PFSK-1 (cell line): ENCODE data around the gene SRGAP3.

Experiments
- FOXP2 ChIP-seq: optimal IDR thresholded peaks from 2 replicates; pipeline ENCODE3; 2011; ENCODE audit warnings: borderline replicate concordance, control low read depth, inconsistent platforms; ENCODE audit not compliant: insufficient read depth; ENCODE audit errors: extremely low read length, extremely low read depth
- POLR2AphosphoS5 ChIP-seq: IDR thresholded peaks from 2 replicates; pipeline ENCODE4 v1.6.1; 2012; ENCODE audit warnings: low read depth, mild to moderate bottlenecking, control low read depth, low read length, moderate library complexity
- SIN3A ChIP-seq: IDR thresholded peaks from 2 replicates; pipeline ENCODE4 v1.6.1; 2012; ENCODE audit warnings: mild to moderate bottlenecking, low read length, moderate library complexity, borderline replicate concordance; ENCODE audit not compliant: insufficient read depth
- TAF1 ChIP-seq: IDR thresholded peaks from 2 replicates; pipeline ENCODE4 v1.6.1; 2012; ENCODE audit warnings: low read length, control low read depth, borderline replicate concordance; ENCODE audit not compliant: insufficient read depth
- TF ChIP-seq, protein P1 (sequence below), 2 experiments: IDR thresholded peaks; 2 replicates each; pipeline versions ENCODE4 v1.6.1 to v1.8.0; 2011 to 2012; ENCODE audit warnings: low read depth in 2 of 2, low read length in 2 of 2, control low read depth in 1 of 2, inconsistent platforms in 1 of 2, mild to moderate bottlenecking in 1 of 2, moderate library complexity in 1 of 2; ENCODE audit not compliant: insufficient read depth in 1 of 2

SRGAP3 gene

DNA sequence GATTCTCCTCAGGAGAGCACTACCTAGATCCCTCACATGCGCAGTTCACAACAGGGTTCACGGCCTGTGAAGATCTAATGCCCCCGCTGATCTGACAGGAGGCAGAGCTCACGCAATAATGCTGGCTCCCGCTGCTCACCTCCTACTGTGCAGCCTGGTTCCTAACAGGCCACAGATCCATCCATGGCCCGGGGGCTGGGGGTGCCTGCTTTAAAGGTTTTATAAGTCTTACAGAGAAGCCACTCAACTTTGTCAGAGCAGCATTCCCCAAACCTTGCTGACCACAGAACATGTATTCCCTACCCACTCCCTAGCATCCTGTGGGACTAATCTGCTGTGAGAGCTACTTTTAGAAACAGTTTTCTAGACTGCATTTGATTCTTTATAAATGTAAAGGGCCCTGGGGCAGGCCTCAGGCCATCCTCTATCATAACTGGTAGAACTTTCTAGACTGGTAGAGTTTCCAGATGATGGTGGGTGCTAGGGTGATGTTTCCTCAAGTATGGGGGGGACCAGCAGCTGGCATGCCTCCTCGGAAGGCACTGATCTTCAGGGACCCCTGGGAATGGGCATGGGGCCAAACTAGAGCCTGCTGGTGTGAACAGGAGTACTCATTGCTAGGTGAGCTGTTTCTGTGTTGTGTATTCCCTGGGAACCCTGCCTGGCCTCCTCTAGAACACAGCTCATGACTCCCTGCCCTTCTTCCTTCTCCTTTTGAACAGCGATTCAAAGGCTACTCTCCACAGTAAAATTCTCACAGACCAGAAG is 260.5 kb downstream of the SRGAP3 start:
- no peak for TF ChIP-seq POLR2AphosphoS5

GRCh38 chr3:8988384-8988655 is 261.1 kb downstream of the SRGAP3 start:
- TF ChIP-seq TAF1: no peak
- TF ChIP-seq SIN3A: no peak
- TF ChIP-seq FOXP2: no peak

DNA sequence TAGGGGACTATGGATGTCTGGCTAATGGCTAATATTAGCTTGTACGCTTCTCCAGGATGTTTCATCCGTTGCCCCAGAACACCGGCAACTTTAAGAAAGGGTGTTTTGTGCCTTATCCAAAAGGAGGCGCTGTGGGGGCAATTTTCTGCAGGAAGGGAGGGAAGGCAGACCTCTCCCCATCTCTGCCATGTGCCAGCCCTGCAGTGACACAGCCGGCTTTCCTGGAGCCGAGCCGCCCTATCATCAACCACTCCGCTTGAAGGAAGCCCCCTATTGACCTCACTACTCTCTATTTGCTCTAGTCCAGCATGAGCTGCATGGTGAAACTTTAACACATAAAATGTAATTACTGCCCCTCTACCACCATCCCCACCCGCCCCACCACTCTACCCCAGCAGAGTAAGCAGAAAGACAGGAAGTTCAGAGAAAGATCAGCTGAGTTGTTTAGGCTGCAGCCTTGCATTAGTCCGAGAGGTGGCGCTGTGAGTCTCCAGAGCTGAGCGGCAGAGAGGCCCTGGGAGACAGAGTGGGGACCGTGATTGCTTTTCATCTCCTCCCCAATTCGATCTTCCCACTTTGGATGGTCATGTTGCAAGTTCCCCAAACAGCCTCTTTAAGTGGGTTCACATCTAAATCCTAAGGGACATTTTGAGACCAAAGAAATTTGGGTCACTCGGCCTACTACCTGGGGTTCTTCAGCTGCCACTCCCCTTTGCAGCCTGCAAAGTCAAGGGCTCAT is 261.6 kb downstream of the SRGAP3 start:
- TF ChIP-seq TAF1: no peak
- no peak for TF ChIP-seq FOXP2
- TF ChIP-seq POLR2AphosphoS5: no peak
- TF ChIP-seq SIN3A: no peak
- TF ChIP-seq, protein P1, sequence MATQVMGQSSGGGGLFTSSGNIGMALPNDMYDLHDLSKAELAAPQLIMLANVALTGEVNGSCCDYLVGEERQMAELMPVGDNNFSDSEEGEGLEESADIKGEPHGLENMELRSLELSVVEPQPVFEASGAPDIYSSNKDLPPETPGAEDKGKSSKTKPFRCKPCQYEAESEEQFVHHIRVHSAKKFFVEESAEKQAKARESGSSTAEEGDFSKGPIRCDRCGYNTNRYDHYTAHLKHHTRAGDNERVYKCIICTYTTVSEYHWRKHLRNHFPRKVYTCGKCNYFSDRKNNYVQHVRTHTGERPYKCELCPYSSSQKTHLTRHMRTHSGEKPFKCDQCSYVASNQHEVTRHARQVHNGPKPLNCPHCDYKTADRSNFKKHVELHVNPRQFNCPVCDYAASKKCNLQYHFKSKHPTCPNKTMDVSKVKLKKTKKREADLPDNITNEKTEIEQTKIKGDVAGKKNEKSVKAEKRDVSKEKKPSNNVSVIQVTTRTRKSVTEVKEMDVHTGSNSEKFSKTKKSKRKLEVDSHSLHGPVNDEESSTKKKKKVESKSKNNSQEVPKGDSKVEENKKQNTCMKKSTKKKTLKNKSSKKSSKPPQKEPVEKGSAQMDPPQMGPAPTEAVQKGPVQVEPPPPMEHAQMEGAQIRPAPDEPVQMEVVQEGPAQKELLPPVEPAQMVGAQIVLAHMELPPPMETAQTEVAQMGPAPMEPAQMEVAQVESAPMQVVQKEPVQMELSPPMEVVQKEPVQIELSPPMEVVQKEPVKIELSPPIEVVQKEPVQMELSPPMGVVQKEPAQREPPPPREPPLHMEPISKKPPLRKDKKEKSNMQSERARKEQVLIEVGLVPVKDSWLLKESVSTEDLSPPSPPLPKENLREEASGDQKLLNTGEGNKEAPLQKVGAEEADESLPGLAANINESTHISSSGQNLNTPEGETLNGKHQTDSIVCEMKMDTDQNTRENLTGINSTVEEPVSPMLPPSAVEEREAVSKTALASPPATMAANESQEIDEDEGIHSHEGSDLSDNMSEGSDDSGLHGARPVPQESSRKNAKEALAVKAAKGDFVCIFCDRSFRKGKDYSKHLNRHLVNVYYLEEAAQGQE (IDR thresholded peaks at IDR 0.05; ENCODE audit: insufficient read depth in 1 of 2, low read depth in 2 of 2, low read length in 2 of 2): no peak

DNA sequence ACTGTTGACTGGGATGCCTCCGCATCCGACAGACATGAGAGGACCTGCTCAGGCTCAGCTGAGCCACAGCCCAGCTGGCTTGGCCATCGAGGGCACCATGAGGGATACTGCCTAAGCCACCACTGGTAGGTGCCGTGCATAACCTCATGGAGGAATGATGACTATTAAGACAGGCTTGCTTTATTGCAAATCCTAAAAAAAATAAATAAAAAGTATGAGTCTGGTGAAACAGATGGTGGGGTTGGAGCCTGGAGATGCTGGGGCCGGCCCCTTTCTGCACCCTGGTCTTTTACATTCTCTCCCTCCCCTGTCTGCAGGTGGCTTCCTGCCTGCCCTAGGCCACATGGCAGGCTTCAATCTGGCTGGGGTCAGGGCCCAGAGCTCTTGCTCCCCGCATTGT is 262.2 kb downstream of the SRGAP3 start:
- TF ChIP-seq TAF1 (no peak), SIN3A (no peak)

- TF ChIP-seq POLR2AphosphoS5 (no peak), FOXP2 (no peak), SIN3A (no peak), TAF1 (no peak)
- TF ChIP-seq, protein P1 (IDR thresholded peaks at IDR 0.05; ENCODE audit: insufficient read depth in 1 of 2, low read depth in 2 of 2, low read length in 2 of 2): no peak
Measured at GRCh38 chr3:8986741-8987140, 262.7 kb downstream of the SRGAP3 start.

DNA sequence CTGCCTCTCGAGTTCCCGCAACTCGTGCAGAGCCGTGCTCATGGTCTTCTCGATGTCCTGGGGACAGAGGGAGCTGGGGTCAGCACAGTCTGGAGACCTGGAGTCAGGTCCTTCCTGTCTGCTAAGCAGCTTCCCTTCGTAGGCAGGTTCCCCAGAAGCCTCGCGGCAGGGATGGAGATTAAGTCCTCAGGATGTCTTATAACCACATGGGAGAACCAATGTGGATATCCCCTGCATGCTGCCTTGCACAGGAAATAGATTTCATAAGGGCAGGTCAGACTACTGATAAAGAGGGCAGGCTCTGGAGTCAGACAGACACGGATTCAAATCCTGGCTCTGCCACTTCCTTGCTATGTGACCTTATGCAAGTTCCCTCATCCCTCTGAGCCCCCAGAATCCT is 263.6 kb downstream of the SRGAP3 start:
- TF ChIP-seq FOXP2 (no peak), TAF1 (no peak), SIN3A (no peak), POLR2AphosphoS5 (no peak)
- TF ChIP-seq, protein P1 (IDR thresholded peaks at IDR 0.05; ENCODE audit: insufficient read depth in 1 of 2, low read depth in 2 of 2, low read length in 2 of 2): no peak
